ENCODE measurements around the gene AUTS2. TPM values are rescaled to one million over a fixed set of nuclear protein-coding genes. Genes with fewer than 3 reads are reported as not detected.

The AUTS2 gene
- polyA plus RNA-seq, 1 donor from 2014 or later = 97.3 TPM

DNA sequence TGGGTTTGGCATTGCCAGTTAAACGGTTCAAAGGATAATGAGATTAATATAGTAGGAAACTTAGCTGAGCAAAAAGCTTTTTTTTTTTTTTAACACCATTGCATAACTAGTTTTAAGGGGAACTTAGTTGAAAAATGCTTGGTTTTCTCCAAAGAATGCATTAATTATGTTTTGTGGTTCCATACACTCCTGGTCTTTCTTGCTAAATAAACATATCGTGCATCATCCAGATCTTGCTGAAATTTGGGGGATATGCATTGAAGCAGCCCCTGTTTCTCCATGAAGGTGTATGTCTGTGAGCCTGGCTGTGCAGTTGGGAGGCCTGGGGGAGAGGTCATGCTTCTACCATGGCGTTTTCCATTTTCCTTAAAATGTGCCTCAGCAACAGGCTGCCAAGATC, 975.4 kb downstream of the AUTS2 start:
- Histone ChIP-seq H3K36me3 (ENCODE audit: insufficient read depth, low read length) (no peaks in the 10 kb centered on the region), H3K4me3 (ENCODE audit: low read length) (no peak overlapping the region), H3K9me2 (ENCODE audit: insufficient read depth, low read length) (no peaks in the 10 kb centered on the region), H3K79me2 (replicated peaks; ENCODE audit: insufficient read depth, low read length) (peaks cover 3% of the 10 kb centered on the region), H2AFZ (ENCODE audit: low read depth, low read length) (no peak overlapping the region), H3K9ac (ENCODE audit: low read length) (no peak overlapping the region), H3K9me3 (ENCODE audit: low read length) (no peaks in the 10 kb centered on the region), H3K4me2 (ENCODE audit: low read length) (no peak overlapping the region), H3K27me3 (ENCODE audit: insufficient read depth, low read depth, low read length) (no peaks in the 10 kb centered on the region), H3F3A (ENCODE audit: insufficient read depth, low read length, poor library complexity, severe bottlenecking) (peaks cover 15% of the 10 kb centered on the region), H3K27ac (ENCODE audit: low read length) (peak overlapping the region; percentile 94), H4K20me1 (ENCODE audit: insufficient read depth) (no peaks in the 10 kb centered on the region)
- TF ChIP-seq SMC3 (conservative IDR thresholded peaks at IDR 0.05; ENCODE audit: poor library complexity) = no peak
- TF ChIP-seq TAF1 (IDR thresholded peaks at IDR 0.05; ENCODE audit: low read depth) = no peak
- TF ChIP-seq CTCF (IDR thresholded peaks at IDR 0.05; ENCODE audit: poor library complexity, severe bottlenecking) = no peak

GRCh38 chr7:70574314-70574834, 976.1 kb downstream of the AUTS2 start:
- Histone ChIP-seq H3K27ac (ENCODE audit: low read length) (peak overlapping the region; percentile 94), H3F3A (ENCODE audit: insufficient read depth, low read length, poor library complexity, severe bottlenecking) (peaks cover 15% of the 10 kb centered on the region), H3K4me2 (ENCODE audit: low read length) (peak overlapping the region; percentile 68), H3K4me3 (ENCODE audit: low read length) (peak overlapping the region; percentile 52), H3K79me2 (replicated peaks; ENCODE audit: insufficient read depth, low read length) (peaks cover 5% of the 10 kb centered on the region), H3K9me2 (ENCODE audit: insufficient read depth, low read length) (no peaks in the 10 kb centered on the region), H2AFZ (ENCODE audit: low read depth, low read length) (no peak overlapping the region), H3K36me3 (ENCODE audit: insufficient read depth, low read length) (no peaks in the 10 kb centered on the region), H3K27me3 (ENCODE audit: insufficient read depth, low read depth, low read length) (no peaks in the 10 kb centered on the region), H3K9me3 (ENCODE audit: low read length) (no peaks in the 10 kb centered on the region), H4K20me1 (ENCODE audit: insufficient read depth) (no peaks in the 10 kb centered on the region), H3K9ac (ENCODE audit: low read length) (peak overlapping the region; percentile 58)
- TF ChIP-seq EZH2 (IDR thresholded peaks at IDR 0.05; ENCODE audit: borderline replicate concordance, insufficient read depth, low read length, poor library complexity, severe bottlenecking) = no peak
- no peak for TF ChIP-seq POLR2AphosphoS5 (IDR thresholded peaks at IDR 0.05)
- TF ChIP-seq MXI1 (conservative IDR thresholded peaks at IDR 0.05; ENCODE audit: poor library complexity, severe bottlenecking) = no peak
- no peak for TF ChIP-seq SMC3 (conservative IDR thresholded peaks at IDR 0.05; ENCODE audit: poor library complexity)
- TF ChIP-seq CTCF (IDR thresholded peaks at IDR 0.05; ENCODE audit: poor library complexity, severe bottlenecking) = no peak
- no peak for TF ChIP-seq TAF1 (IDR thresholded peaks at IDR 0.05; ENCODE audit: low read depth)
- no peak for TF ChIP-seq REST (IDR thresholded peaks at IDR 0.05; ENCODE audit: borderline replicate concordance)
- TF ChIP-seq EP300 (conservative IDR thresholded peaks at IDR 0.05; ENCODE audit: poor library complexity, severe bottlenecking) = no peak
- no peak for TF ChIP-seq RAD21 (conservative IDR thresholded peaks at IDR 0.05)
